Body of pancreas (tissue), 4 donors: ENCODE results near the gene BABAM2.

Source experiments
- POLR2A ChIP-seq, 3 donors: fragments of 450-650 bp; IDR thresholded peaks; one replicate each; pipeline ENCODE4 v1.6.1; 2016; ENCODE audit warnings: antibody characterized with exemption in 3 of 3, mild to moderate bottlenecking in 2 of 3
- TF ChIP-seq, protein P1 (sequence below), 7 experiments: fragments of 450-650 bp in 4 of 7; fragments of 200-600 bp in 3 of 7; sonication (generic) in 3 of 7; IDR thresholded peaks; one replicate each; pipeline ENCODE4 v1.5.1; 2016 to 2019; ENCODE audit warnings: antibody characterized with exemption in 7 of 7

- TF ChIP-seq, protein P1, sequence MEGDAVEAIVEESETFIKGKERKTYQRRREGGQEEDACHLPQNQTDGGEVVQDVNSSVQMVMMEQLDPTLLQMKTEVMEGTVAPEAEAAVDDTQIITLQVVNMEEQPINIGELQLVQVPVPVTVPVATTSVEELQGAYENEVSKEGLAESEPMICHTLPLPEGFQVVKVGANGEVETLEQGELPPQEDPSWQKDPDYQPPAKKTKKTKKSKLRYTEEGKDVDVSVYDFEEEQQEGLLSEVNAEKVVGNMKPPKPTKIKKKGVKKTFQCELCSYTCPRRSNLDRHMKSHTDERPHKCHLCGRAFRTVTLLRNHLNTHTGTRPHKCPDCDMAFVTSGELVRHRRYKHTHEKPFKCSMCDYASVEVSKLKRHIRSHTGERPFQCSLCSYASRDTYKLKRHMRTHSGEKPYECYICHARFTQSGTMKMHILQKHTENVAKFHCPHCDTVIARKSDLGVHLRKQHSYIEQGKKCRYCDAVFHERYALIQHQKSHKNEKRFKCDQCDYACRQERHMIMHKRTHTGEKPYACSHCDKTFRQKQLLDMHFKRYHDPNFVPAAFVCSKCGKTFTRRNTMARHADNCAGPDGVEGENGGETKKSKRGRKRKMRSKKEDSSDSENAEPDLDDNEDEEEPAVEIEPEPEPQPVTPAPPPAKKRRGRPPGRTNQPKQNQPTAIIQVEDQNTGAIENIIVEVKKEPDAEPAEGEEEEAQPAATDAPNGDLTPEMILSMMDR (IDR thresholded peaks at IDR 0.05), result no peak
- TF ChIP-seq POLR2A (IDR thresholded peaks at IDR 0.05), result no peak
Observed at GRCh38 chr2:28314968-28315367, 424.4 kb downstream of the BABAM2 start.
